Glutamatergic neuron (in vitro differentiated cells): ENCODE results near the gene SCP2D1. TPM values are rescaled to one million over a fixed set of nuclear protein-coding genes. Genes with fewer than 3 reads are reported as not detected.

ENCODE experiments used
- DNase-seq: peaks from one replicate; pipeline ENCODE4 v3.0.0; 2022
- H3K27ac Mint-ChIP-seq: one replicate; pipeline ENCODE4 v1.8.0; 2020; ENCODE audit warnings: mild to moderate bottlenecking, mixed read lengths, inconsistent platforms; ENCODE audit not compliant: unreplicated experiment
- H3K27me3 Mint-ChIP-seq: one replicate; pipeline ENCODE4 v1.8.0; 2020; ENCODE audit warnings: mild to moderate bottlenecking, moderate library complexity, mixed read lengths, inconsistent platforms; ENCODE audit not compliant: unreplicated experiment
- H3K36me3 Mint-ChIP-seq: one replicate; pipeline ENCODE4 v1.8.0; 2020; ENCODE audit warnings: mild to moderate bottlenecking, mixed read lengths, inconsistent platforms; ENCODE audit not compliant: unreplicated experiment
- H3K4me1 Mint-ChIP-seq: one replicate; pipeline ENCODE4 v1.8.0; 2020; ENCODE audit warnings: mild to moderate bottlenecking, low read depth, mixed read lengths, inconsistent platforms; ENCODE audit not compliant: unreplicated experiment
- H3K4me3 Mint-ChIP-seq: one replicate; pipeline ENCODE4 v1.8.0; 2020; ENCODE audit warnings: mild to moderate bottlenecking, mixed read lengths, inconsistent platforms; ENCODE audit not compliant: unreplicated experiment
- H3K9me3 Mint-ChIP-seq: one replicate; pipeline ENCODE4 v1.8.0; 2020; ENCODE audit warnings: mild to moderate bottlenecking, moderate library complexity, mixed read lengths, inconsistent platforms; ENCODE audit not compliant: unreplicated experiment
- total RNA-seq: library from RNA; stranded (reverse); fragmentation: NEBNext Ultra II Directional; extraction: Animal tissue kit (Norgen Biotek cat#: 25700); gene quantifications from one replicate; pipeline ENCODE4 v1.2.1, GENCODE V29; 2021; ENCODE audit not compliant: unreplicated experiment
- TF ChIP-seq, protein P1 (sequence below): fragments of 200-600 bp; sonication (generic); IDR thresholded peaks from one replicate; pipeline ENCODE4 v1.5.0; 2021; ENCODE audit not compliant: partially characterized antibody, unreplicated experiment

The SCP2D1 gene
- total RNA-seq, 1 donor from 2014 or later, result not detected

DNA sequence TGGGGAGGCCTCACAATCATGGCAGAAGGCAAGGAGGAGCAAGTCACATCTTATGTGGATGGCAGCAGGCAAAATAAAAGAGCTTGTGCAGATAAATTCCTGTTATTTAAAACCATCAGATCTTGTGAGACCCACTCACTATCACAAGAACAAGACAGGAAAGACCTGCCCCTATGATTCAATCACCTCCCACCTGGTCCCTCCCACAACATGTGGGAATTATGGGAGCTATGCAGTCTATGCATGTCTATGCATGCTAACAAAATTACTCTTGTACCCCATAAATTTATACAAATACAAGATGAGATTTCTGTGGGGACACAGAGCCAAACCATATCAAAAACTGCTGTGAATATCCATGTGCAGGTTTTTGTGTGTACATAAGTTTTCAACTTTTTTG lies 25.6 kb upstream of the SCP2D1 start:
- H3K9me3 Mint-ChIP-seq, result peaks cover 3% of the 10 kb centered on the region
- H3K4me3 Mint-ChIP-seq, result no peak overlapping the region
- H3K36me3 Mint-ChIP-seq, result peaks cover 19% of the 10 kb centered on the region
- peaks cover 2% of the 10 kb centered on the region for H3K4me1 Mint-ChIP-seq
- no peaks in the 10 kb centered on the region for H3K27me3 Mint-ChIP-seq
- H3K27ac Mint-ChIP-seq, result no peak overlapping the region
- DNase-seq, result no peak
- TF ChIP-seq, protein P1, sequence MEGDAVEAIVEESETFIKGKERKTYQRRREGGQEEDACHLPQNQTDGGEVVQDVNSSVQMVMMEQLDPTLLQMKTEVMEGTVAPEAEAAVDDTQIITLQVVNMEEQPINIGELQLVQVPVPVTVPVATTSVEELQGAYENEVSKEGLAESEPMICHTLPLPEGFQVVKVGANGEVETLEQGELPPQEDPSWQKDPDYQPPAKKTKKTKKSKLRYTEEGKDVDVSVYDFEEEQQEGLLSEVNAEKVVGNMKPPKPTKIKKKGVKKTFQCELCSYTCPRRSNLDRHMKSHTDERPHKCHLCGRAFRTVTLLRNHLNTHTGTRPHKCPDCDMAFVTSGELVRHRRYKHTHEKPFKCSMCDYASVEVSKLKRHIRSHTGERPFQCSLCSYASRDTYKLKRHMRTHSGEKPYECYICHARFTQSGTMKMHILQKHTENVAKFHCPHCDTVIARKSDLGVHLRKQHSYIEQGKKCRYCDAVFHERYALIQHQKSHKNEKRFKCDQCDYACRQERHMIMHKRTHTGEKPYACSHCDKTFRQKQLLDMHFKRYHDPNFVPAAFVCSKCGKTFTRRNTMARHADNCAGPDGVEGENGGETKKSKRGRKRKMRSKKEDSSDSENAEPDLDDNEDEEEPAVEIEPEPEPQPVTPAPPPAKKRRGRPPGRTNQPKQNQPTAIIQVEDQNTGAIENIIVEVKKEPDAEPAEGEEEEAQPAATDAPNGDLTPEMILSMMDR, result no peak

DNA sequence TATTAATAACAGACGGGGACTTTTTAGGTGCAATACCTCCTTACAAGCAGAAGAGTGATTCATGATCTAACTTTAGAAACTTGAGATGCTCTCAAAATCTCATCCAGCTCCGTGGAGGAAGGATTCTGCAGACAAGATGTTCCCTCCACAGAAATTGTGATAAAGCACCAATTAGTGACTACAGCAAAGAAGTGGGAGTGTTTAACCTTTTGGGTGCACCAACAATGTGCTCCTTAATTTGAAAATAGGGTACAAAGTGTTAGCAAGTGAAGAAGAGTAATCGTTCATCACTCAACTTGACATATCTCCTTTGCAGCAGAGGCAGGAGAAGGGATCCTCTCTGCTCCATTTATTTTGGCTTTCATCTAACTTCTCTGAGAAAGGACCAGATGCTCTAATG lies 22.8 kb upstream of the SCP2D1 start:
- peaks cover 9% of the 10 kb centered on the region for H3K4me1 Mint-ChIP-seq
- no peak for DNase-seq
- no peak overlapping the region for H3K27ac Mint-ChIP-seq
- H3K9me3 Mint-ChIP-seq, result peaks cover 1% of the 10 kb centered on the region
- H3K4me3 Mint-ChIP-seq, result no peak overlapping the region
- H3K36me3 Mint-ChIP-seq, result peaks cover 18% of the 10 kb centered on the region
- TF ChIP-seq, protein P1, result no peak
- H3K27me3 Mint-ChIP-seq, result peaks cover 4% of the 10 kb centered on the region

- Mint-ChIP-seq H3K27me3 (peaks cover 4% of the 10 kb centered on the region), H3K4me1 (peaks cover 9% of the 10 kb centered on the region), H3K27ac (peak overlapping the region; percentile 98), H3K9me3 (no peaks in the 10 kb centered on the region), H3K36me3 (peaks cover 4% of the 10 kb centered on the region), H3K4me3 (peak overlapping the region; percentile 99)
- DNase-seq, result peak; percentile 82
- TF ChIP-seq, protein P1, result no peak
These were observed 19.8 kb upstream of the SCP2D1 start for GRCh38 chr20:18793625-18794427.

DNA sequence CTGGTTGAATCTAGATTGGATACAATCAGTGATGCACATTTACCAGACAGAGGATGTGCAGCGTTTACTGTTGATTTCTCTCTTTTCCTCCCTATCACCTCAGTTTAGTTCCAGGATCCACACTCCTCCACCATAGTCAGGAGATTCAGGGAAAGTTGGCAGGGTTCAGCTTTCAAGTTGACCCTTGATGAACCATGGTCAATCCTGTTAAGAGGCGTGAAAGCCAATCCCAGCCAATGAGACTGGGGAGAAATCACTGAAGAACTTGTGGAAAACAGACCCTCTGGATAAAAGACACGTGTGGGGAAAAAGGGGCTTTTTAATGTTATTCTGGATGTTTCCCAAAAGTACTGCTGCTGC lies 19.2 kb upstream of the SCP2D1 start:
- H3K4me1 Mint-ChIP-seq, result peaks cover 9% of the 10 kb centered on the region
- peaks cover 4% of the 10 kb centered on the region for H3K27me3 Mint-ChIP-seq
- TF ChIP-seq, protein P1, result no peak
- no peak for DNase-seq
- H3K36me3 Mint-ChIP-seq, result peaks cover 4% of the 10 kb centered on the region
- no peaks in the 10 kb centered on the region for H3K9me3 Mint-ChIP-seq
- peak overlapping the region; percentile 98 for H3K27ac Mint-ChIP-seq
- H3K4me3 Mint-ChIP-seq, result peak overlapping the region; percentile 99

GRCh38 chr20:18795366-18795765 lies 18.2 kb upstream of the SCP2D1 start:
- H3K4me3 Mint-ChIP-seq, result peak overlapping the region; percentile 99
- no peaks in the 10 kb centered on the region for H3K9me3 Mint-ChIP-seq
- H3K27me3 Mint-ChIP-seq, result peaks cover 4% of the 10 kb centered on the region
- peak overlapping the region; percentile 98 for H3K27ac Mint-ChIP-seq
- TF ChIP-seq, protein P1, result no peak
- peaks cover 4% of the 10 kb centered on the region for H3K36me3 Mint-ChIP-seq
- no peak for DNase-seq
- H3K4me1 Mint-ChIP-seq, result peaks cover 9% of the 10 kb centered on the region
